ENCODE data around the gene IGF1R.

DNA sequence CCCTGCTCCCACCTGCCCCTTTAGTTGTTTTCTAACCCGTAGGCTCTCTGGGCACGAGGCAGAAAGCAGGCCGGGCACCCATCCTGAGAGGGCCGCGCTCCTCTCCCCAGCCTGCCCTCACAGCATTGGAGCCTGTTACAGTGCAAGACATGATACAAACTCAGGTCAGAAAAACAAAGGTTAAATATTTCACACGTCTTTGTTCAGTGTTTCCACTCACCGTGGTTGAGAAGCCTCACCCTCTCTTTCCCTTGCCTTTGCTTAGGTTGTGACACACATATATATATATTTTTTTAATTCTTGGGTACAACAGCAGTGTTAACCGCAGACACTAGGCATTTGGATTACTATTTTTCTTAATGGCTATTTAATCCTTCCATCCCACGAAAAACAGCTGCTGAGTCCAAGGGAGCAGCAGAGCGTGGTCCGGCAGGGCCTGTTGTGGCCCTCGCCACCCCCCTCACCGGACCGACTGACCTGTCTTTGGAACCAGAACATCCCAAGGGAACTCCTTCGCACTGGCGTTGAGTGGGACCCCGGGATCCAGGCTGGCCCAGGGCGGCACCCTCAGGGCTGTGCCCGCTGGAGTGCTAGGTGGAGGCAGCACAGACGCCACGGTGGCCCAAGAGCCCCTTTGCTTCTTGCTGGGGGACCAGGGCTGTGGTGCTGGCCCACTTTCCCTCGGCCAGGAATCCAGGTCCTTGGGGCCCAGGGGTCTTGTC lies 310.7 kb downstream of the IGF1R start:
- TF ChIP-seq YY1 (IDR thresholded peaks at IDR 0.05; ENCODE audit: low read depth, low read length) (no peak), CREB1 (IDR thresholded peaks at IDR 0.05) (no peak), NRF1 (IDR thresholded peaks at IDR 0.05; ENCODE audit: low read depth, low read length) (no peak), HDAC2 (IDR thresholded peaks at IDR 0.05; ENCODE audit: borderline replicate concordance in 1 of 2, low read depth in 2 of 2, low read length in 2 of 2) (no peak), POLR2AphosphoS5 (IDR thresholded peaks at IDR 0.05; ENCODE audit: low read depth, low read length) (no peak), EP300 (IDR thresholded peaks at IDR 0.05; ENCODE audit: borderline replicate concordance in 1 of 2, low read depth in 2 of 2, low read length in 2 of 2) (no peak), RNF2 (IDR thresholded peaks at IDR 0.05; ENCODE audit: borderline replicate concordance, low read depth, low read length, missing control alignments, poor library complexity, severe bottlenecking) (no peak)
- TF ChIP-seq, protein P1, sequence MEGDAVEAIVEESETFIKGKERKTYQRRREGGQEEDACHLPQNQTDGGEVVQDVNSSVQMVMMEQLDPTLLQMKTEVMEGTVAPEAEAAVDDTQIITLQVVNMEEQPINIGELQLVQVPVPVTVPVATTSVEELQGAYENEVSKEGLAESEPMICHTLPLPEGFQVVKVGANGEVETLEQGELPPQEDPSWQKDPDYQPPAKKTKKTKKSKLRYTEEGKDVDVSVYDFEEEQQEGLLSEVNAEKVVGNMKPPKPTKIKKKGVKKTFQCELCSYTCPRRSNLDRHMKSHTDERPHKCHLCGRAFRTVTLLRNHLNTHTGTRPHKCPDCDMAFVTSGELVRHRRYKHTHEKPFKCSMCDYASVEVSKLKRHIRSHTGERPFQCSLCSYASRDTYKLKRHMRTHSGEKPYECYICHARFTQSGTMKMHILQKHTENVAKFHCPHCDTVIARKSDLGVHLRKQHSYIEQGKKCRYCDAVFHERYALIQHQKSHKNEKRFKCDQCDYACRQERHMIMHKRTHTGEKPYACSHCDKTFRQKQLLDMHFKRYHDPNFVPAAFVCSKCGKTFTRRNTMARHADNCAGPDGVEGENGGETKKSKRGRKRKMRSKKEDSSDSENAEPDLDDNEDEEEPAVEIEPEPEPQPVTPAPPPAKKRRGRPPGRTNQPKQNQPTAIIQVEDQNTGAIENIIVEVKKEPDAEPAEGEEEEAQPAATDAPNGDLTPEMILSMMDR (IDR thresholded peaks at IDR 0.05; ENCODE audit: control extremely low read depth in 1 of 3, insufficient read depth in 1 of 3, low read depth in 1 of 3, low read length in 3 of 3) = no peak
- TF ChIP-seq, protein P2, sequence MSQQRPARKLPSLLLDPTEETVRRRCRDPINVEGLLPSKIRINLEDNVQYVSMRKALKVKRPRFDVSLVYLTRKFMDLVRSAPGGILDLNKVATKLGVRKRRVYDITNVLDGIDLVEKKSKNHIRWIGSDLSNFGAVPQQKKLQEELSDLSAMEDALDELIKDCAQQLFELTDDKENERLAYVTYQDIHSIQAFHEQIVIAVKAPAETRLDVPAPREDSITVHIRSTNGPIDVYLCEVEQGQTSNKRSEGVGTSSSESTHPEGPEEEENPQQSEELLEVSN (IDR thresholded peaks at IDR 0.05) = no peak
- TF ChIP-seq, protein P3, sequence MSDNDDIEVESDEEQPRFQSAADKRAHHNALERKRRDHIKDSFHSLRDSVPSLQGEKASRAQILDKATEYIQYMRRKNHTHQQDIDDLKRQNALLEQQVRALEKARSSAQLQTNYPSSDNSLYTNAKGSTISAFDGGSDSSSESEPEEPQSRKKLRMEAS (IDR thresholded peaks at IDR 0.05) = no peak
